HG03571 (cell line): Measurements from ENCODE around the gene RSKR.
A peak's percentile ranks its signal among the peaks of the same experiment; 100 is the strongest.
"Not testable (repeated sequence)": the region's sequence is repeated elsewhere in the genome, so short reads cannot be mapped to it uniquely, and the experiment has no call there.

Experiments
- ATAC-seq: cut with Tn5 transposase; IDR thresholded peaks from one replicate; pipeline ENCODE4 v1.9.1; 2021; ENCODE audit not compliant: unreplicated experiment

The RSKR gene

GRCh38 chr17:28624148-28624547, 10.2 kb upstream of the RSKR start:
- no peak for ATAC-seq

- ATAC-seq, result no peak
Measured at GRCh38 chr17:28623696-28624095, 9.7 kb upstream of the RSKR start.

GRCh38 chr17:28622186-28622585, 8.2 kb upstream of the RSKR start:
- ATAC-seq, result no peak

GRCh38 chr17:28620010-28620409, 6.0 kb upstream of the RSKR start:
- ATAC-seq, result no peak

GRCh38 chr17:28618464-28618863, 4.5 kb upstream of the RSKR start:
- no peak for ATAC-seq

GRCh38 chr17:28616281-28616680, 2.3 kb upstream of the RSKR start:
- ATAC-seq, result no peak

GRCh38 chr17:28615260-28615940, 1.4 kb upstream of the RSKR start:
- no peak for ATAC-seq

GRCh38 chr17:28612936-28613872, 781 bp downstream of the RSKR start:
- ATAC-seq, result no peak

GRCh38 chr17:28612531-28612930, 1.5 kb downstream of the RSKR start:
- no peak for ATAC-seq

- no peak for ATAC-seq
Measured at GRCh38 chr17:28610376-28610775, 3.6 kb downstream of the RSKR start.

GRCh38 chr17:28604031-28604430, 10.0 kb downstream of the RSKR start:
- ATAC-seq, result not testable (repeated sequence)

- ATAC-seq, result peak; percentile 45
Measured at GRCh38 chr17:28599311-28600184, 14.4 kb downstream of the RSKR start.

- peak; percentile 80 for ATAC-seq
Measured at GRCh38 chr17:28598799-28599310, 15.1 kb downstream of the RSKR start, which contains the start of gene SPAG5. Gene SPAG5, minus strand, starts transcription at chr17:28599025. Its CDS starts 79 bp downstream, at chr17:28598946.

- ATAC-seq, result no peak
Measured at GRCh38 chr17:28598389-28598788, 15.6 kb downstream of the RSKR start.

GRCh38 chr17:28597606-28598383, 16.2 kb downstream of the RSKR start:
- ATAC-seq, result no peak

- no peak for ATAC-seq
Measured at GRCh38 chr17:28592260-28592659, 21.7 kb downstream of the RSKR start.

GRCh38 chr17:28585851-28586250, 28.1 kb downstream of the RSKR start:
- no peak for ATAC-seq

- ATAC-seq, result no peak
Measured at GRCh38 chr17:28584434-28584833, 29.6 kb downstream of the RSKR start.

GRCh38 chr17:28582513-28582912, 31.5 kb downstream of the RSKR start:
- ATAC-seq, result no peak

GRCh38 chr17:28580959-28581358, 33.0 kb downstream of the RSKR start:
- ATAC-seq, result no peak
